HS-27A (cell line): Measurements from ENCODE around the gene ARMC3.
"Not testable (repeated sequence)": the region's sequence is repeated elsewhere in the genome, so short reads cannot be mapped to it uniquely, and the experiment has no call there.

Experiments
- DNase-seq: peaks from one replicate; pipeline ENCODE4 v3.0.0-alpha.2; 2012; ENCODE audit warnings: low read depth, missing footprints

Gene ARMC3

DNA sequence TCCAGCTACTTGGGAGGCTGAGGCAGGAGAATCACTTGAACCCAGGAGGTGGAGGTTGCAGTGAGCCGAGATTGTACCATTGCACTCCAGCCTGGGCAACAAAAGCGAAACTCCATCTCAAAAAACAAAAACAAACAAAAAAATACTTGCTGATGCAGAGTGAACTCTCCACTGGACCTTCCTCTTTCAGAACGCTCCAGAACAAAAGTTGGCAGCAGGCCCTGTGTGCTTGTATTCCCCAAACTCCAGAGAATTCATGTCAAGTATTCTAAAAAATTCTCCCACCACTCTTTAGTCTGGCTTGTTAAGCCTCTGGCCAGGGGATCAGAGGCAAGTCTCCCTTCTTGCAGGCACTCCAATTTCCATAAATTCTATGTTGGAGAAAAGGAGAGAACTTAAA, 144.7 kb downstream of the ARMC3 start:
- not testable (repeated sequence) for DNase-seq

DNA sequence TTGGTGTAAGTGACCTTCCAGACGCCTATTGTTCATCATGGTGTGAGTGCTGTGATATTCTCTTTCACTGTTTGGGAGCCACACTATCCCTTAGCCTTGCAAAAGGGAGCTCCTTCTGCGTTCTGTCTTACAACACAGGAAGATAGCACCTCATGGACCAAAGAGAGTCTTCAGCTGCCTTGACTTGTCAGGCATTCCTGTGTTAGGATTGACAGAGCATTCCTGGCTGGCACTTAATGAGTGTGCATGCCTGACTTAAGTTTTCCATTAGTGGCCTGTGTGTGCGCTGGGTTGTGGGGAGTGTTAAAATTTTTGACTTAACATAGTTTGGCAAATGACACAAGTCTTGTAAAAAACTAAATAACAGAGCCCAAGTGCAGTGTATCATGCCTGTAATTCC, 145.7 kb downstream of the ARMC3 start:
- no peak for DNase-seq

DNA sequence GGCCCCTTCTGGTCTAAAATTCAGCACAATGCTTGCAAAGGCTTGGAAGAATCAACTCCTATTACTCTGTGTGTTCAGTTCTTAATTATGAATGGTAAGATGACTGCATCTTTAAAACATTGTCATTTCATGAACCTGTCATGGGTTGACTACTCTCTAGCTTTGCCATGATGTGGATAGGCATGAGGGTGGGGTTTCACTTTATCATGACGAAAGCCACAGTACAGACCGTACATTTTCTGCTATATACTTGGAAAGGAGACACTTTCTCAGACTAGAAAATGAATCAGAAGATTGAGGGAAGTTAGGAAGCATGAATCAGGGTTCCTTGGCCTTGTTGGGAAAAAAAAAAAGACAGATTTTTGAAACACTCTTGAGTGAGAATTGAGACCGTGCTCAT, 147.8 kb downstream of the ARMC3 start:
- no peak for DNase-seq

DNA sequence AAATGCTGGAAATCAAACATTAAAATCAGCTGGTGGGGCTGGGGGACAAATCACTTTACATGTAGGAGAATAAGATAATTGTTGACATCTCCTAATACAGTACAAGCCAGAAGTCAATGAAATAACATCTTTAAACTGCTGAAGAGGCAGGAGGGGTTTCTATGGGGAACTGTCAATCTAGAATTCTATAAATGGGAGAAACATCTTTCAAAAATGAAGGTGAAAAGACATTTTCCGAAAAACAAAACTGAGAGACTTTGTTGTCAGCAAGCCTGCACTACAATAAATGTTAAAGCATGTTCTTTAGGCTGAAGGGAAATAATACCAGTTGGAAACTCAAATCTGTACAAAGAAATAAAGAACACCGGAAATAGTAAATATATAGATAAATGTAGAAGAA, 150.3 kb downstream of the ARMC3 start:
- no peak for DNase-seq

DNA sequence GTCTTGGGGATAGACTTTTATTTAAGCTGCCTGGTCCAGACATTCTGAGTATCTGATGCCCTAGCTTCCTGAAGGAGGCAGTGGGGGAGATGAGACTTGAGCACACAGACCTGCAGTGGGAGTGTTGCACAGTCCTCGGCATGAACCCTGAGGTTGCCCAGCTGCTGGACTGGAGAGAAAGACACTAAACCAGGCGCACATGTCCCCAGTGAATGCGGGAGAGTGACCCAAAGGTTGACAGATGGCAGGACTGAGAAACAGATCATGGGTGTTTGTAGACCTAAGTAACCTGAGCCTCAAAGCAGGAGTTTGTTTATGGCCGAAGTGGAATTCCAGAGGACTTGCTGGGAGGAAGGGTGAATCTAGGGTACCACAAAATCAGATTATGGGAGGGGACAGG, 151.8 kb downstream of the ARMC3 start:
- DNase-seq = no peak

DNA sequence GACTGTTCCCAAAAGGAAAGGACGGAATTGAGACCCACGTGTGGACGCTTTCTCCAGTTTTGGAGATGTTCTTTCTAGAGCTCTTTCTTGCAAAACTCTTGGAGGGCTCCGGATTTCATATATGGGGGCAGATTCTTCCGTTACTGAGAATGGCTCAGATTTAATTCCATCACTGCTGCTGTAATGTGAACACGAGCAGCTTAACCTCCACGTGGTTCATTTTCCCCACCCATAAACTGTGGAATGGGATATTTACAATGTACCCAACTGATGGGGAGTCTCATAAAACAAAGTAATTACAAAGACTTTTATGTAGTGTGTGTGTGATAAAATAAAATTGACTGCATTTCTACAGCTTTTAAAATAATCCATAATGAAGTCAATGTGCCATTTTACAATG, 152.4 kb downstream of the ARMC3 start:
- no peak for DNase-seq

DNA sequence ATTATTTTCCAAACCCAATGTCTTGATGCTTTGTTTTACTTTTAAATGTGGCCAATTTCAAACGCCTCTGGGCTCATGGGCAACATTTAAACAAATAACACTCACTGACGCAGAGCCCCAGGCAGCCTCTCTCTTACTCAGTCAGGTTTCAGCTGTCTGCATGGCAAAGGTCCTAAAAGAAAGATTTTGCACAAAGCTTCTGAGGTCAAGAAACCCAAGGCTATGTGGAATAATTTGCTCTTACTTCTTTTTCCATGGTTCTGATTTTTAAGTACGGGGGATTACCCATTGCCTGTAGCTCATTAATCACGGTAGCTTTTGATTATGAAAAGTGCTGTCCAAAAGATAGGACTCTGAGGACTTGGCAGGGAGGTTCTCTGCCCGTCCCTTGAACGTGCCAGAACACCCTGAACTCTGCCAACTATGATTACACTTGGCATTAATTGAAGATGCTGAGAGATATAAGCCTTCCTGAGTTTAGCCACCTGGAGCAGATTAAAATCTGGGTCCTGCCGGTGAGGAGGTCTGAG, 153.4 kb downstream of the ARMC3 start:
- no peak for DNase-seq

DNA sequence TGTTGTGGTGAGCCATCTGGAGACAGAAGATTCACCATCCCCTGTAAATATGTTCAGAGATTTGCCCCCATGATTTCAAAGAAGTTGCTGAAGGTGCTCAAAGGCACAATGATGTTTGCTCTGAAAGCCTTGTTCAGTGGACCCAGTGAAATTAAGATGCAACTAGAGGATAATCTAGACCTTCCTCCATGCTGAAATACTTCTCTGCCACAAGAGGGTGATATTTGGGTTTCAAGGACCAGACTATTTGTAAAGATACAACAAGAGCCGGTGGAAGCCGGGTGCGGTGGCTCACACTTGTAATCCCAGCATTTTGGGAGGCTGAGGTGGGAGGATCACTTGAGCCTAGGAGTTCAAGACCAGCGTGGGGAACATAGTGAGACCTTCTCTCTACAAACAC, 154.0 kb downstream of the ARMC3 start:
- no peak for DNase-seq
